HG02642 (cell line): ENCODE data around the gene RSF1.

Experiments
- ATAC-seq: cut with Tn5 transposase; IDR thresholded peaks from one replicate; pipeline ENCODE4 v1.9.1; 2021; ENCODE audit warnings: mild to moderate bottlenecking; ENCODE audit not compliant: unreplicated experiment, poor library complexity

RSF1 gene

GRCh38 chr11:77814848-77815247 is 5.7 kb downstream of the RSF1 start:
- no peak for ATAC-seq

GRCh38 chr11:77813256-77813655 is 7.3 kb downstream of the RSF1 start:
- no peak for ATAC-seq

- no peak for ATAC-seq
Measured at GRCh38 chr11:77806993-77807392, 13.5 kb downstream of the RSF1 start.

- no peak for ATAC-seq
Measured at GRCh38 chr11:77806415-77806814, 14.1 kb downstream of the RSF1 start.

GRCh38 chr11:77801477-77801876 is 19.0 kb downstream of the RSF1 start:
- ATAC-seq, result no peak

DNA sequence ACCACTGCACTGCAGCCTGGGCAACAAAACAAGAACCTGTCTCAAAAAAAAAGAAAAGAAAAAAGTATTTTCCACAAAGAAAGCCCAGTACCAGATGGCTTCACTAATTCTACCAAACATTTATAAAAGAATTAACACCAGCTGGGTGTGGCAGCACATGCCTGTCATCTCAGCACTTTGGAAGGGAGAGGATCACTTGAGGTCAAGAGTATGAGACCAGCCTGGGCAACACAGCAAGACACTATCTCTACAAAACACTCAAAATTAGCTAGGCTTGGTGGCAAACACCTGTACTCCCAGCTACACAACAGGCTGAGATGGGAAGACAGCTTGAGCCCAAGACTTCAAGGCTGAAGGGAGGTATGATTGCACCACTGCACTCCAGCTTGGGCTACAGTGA is 20.1 kb downstream of the RSF1 start:
- no peak for ATAC-seq

DNA sequence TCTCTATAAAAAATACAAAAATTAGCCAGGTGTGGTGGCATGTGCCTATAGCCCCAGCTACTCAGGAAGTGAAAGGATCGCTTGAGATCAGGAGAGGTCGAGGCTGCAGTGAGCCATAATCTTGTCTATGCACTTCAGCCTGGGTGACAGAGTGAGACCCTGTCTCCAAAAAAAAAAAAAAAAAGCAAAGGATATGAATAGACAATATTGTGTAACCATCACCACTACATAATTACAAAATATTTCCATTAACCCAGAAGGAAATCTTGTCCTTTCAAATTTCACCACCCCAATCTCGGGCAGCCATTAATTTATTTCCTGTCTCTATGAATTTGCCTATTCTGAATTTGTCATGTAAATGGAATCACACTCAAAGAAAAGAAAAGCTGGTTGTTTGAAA is 21.2 kb downstream of the RSF1 start:
- ATAC-seq, result no peak

DNA sequence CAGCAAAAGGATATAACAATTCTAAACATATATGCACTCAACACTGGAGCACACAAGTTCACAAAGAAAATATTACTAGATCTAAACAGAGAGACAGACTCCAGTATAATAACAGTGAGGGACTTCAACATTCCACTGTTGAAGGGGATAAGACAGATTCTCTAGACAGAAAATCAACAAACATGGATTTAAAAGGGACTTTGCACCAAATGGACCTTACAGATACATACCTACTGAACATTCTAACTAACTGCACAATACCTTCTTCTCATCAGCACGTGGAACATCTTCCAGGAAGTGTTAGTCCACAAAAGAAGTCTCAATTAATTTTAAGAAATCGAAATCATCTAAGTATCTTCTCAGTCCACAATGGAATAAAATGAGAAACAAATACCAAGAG is 26.6 kb downstream of the RSF1 start:
- ATAC-seq, result no peak

GRCh38 chr11:77791301-77791700 is 29.2 kb downstream of the RSF1 start:
- ATAC-seq, result no peak

- ATAC-seq, result no peak
Measured at GRCh38 chr11:77789731-77790476, 30.6 kb downstream of the RSF1 start.

- ATAC-seq, result no peak
Measured at GRCh38 chr11:77789061-77789730, 31.3 kb downstream of the RSF1 start.

DNA sequence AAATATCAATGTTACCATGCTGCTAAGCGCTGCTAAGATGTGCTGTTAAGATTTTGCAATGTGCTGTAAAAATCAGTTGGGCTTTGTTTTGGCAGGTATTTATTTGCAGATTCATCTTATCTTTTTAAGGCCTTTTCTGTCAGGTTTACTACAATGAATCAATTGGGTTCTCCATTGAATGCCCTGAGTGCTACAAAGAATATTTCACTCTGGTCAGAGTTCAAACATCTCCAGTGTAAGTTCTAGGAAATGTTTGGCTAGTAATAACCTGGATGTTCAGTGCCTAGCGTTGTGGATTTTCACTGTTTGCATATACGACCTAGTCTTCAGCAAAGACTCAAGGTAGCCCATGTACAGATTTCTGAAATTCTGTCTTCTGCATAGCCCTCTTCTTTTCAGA is 36.0 kb downstream of the RSF1 start:
- no peak for ATAC-seq

GRCh38 chr11:77783025-77783424 is 37.5 kb downstream of the RSF1 start:
- ATAC-seq, result no peak

GRCh38 chr11:77779935-77780334 is 40.6 kb downstream of the RSF1 start:
- no peak for ATAC-seq

- ATAC-seq, result no peak
Measured at GRCh38 chr11:77778549-77778948, 42.0 kb downstream of the RSF1 start.

DNA sequence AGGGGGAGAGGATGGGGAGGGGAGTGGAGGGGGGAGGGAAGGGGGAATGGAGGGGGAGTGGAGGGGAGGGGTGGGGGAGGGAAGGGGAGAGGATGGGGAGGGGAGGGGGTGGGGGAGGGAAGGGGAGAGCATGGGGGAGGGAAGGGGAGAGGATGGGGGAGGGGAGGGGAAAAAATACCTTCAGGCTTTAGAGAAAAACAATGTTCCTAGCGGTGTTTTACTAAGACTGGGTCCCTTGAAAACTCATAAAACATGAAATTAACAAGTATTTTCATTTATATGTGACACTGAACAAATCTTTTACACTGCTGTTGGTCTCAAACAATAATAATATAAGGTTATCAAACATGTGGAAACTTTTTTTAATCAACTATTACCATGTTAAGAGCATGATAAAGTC is 42.4 kb downstream of the RSF1 start:
- no peak for ATAC-seq

GRCh38 chr11:77776455-77776854 is 44.1 kb downstream of the RSF1 start:
- no peak for ATAC-seq

DNA sequence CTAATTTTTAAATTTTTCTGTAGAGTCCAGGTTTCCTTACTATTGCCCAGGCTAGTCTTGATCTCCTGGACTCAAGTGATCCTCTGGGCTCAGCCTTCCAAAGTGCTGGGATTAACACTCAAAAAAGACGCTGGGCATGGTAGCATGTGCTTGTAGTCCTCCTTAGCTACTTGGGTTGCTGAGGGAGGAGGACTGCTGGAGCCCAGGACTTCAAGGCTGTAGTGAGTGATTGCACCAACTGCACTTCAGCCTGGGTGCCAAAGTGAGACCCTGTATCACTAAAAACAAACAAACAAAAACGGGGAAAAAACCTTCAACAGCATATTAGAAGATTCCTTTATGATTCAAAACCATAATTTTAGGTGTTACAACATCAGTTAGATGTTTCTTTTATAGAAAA is 44.6 kb downstream of the RSF1 start:
- no peak for ATAC-seq

DNA sequence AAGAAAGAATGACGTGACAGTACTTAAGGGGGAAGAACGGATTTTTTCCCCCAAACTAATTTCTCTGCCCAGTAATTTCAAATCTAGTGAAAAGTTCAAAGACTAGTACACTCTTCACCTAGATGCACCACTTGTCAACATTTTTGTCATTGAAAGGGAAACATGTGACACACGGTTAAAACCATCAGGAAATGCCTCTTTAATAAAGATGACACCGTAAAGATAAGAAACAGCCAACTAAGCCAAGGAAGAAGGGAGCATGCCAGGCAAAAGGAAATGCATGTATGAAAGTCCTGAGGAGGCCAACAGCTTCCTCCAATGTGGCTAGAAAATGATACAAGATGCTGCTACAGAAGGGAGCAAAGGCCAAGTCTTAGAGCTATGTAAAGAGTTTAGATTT is 49.4 kb downstream of the RSF1 start:
- ATAC-seq, result no peak

GRCh38 chr11:77770629-77771028 is 49.9 kb downstream of the RSF1 start:
- ATAC-seq, result no peak

GRCh38 chr11:77762426-77762825 is 58.1 kb downstream of the RSF1 start:
- ATAC-seq, result no peak

DNA sequence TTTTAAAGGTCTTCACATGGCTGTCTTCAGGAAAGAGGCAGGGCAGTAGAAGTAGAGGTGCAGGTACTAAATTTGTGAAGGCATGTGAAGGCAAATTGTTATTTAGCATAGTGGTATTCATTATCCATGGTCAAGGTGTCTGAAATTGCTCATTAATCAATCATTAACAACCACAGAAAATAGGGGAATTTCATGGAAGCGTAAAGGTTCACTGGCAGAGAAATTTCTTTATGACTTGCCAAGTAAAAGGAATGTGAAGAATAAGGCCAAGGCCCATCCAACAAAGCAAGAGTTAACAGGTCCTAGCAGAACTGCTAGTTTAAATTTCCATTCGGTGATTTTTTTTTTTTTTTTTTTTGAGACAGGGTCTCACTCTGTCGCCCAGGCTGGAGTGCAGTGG is 59.0 kb downstream of the RSF1 start:
- ATAC-seq, result no peak
